ENCODE measurements around the gene CALM1. TPM values are rescaled to one million over a fixed set of nuclear protein-coding genes. Genes with fewer than 3 reads are reported as not detected.
A peak's percentile ranks its signal among the peaks of the same experiment; 100 is the strongest.

Gene CALM1
- total RNA-seq, 6 experiments from 2014 or later = 143 to 207 (median 161) TPM

GRCh38 chr14:90418053-90418452, 21.2 kb downstream of the CALM1 start:
- TF ChIP-seq CTCF (IDR thresholded peaks at IDR 0.05) = no peak
- no peak for TF ChIP-seq POLR2A (IDR thresholded peaks at IDR 0.05)
- no peaks in the 10 kb centered on the region for H3K36me3 ChIP-seq
- 100% methylated on average over 2 of the region's 2 CpGs for WGBS (ENCODE audit: insufficient coverage, low coverage, low lambda C conversion rate, missing lambda C conversion rate)
- no peaks in the 10 kb centered on the region for H3K9me3 ChIP-seq
- no peak for ATAC-seq
- no peaks in the 10 kb centered on the region for H3K4me1 ChIP-seq
- intact Hi-C loops (cut with DNase I) = no loop called here
- H3K27me3 ChIP-seq = no peaks in the 10 kb centered on the region
- H3K27ac ChIP-seq = no peak overlapping the region
- H3K4me3 ChIP-seq = no peak overlapping the region
- no peak for DNase-seq

GRCh38 chr14:90419200-90419599, 22.4 kb downstream of the CALM1 start:
- peak; percentile 66 to 87 (median 70) for ATAC-seq
- TF ChIP-seq CTCF (IDR thresholded peaks at IDR 0.05) (no peak), POLR2A (IDR thresholded peaks at IDR 0.05) (no peak)
- no peaks in the 10 kb centered on the region for H3K4me1 ChIP-seq
- DNase-seq = peak; percentile 61 to 76 (median 62)
- no peak overlapping the region for H3K4me3 ChIP-seq
- H3K27me3 ChIP-seq = no peaks in the 10 kb centered on the region
- WGBS (ENCODE audit: insufficient coverage, low coverage, low lambda C conversion rate, missing lambda C conversion rate) = 61% methylated on average over 3 of the region's 12 CpGs
- H3K36me3 ChIP-seq = no peaks in the 10 kb centered on the region
- no peaks in the 10 kb centered on the region for H3K9me3 ChIP-seq
- intact Hi-C loops (cut with DNase I) = no loop called here
- H3K27ac ChIP-seq = no peak overlapping the region

- Histone ChIP-seq H3K4me3 (no peak overlapping the region), H3K36me3 (no peaks in the 10 kb centered on the region), H3K9me3 (no peaks in the 10 kb centered on the region), H3K27ac (no peak overlapping the region), H3K27me3 (no peaks in the 10 kb centered on the region), H3K4me1 (no peaks in the 10 kb centered on the region)
- ATAC-seq (no peak), DNase-seq (no peak)
- no CpG with 5 or more reads among the region's 7 CpGs for WGBS (ENCODE audit: insufficient coverage, low coverage, low lambda C conversion rate, missing lambda C conversion rate)
- no peak for TF ChIP-seq CTCF (IDR thresholded peaks at IDR 0.05)
- TF ChIP-seq POLR2A (IDR thresholded peaks at IDR 0.05) = no peak
- intact Hi-C loops (cut with DNase I) = no loop called here
Observed at GRCh38 chr14:90421001-90421631, 24.3 kb downstream of the CALM1 start.

DNA sequence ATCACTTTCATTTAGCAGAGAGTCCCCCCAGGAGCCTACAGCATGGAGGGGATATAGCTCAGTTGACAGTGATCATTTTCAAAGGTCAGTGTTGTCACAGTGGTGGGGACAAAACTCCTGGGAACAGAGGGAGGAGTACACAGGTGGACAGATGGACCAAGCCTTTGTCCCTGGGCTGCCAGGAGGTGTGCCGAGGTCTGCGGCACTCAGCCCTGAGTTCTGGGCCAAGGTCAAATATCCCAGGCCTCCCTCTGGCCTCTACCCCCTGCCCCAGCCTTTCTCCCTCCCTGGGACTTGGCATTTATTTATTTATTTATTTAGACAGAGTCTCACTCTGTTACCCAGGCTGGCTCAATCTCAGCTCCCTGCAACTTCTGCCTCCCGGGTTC, 24.8 kb downstream of the CALM1 start:
- TF ChIP-seq POLR2A (IDR thresholded peaks at IDR 0.05) (no peak), CTCF (IDR thresholded peaks at IDR 0.05) (no peak)
- intact Hi-C loops (cut with DNase I) = no loop called here
- no peaks in the 10 kb centered on the region for H3K36me3 ChIP-seq
- no peaks in the 10 kb centered on the region for H3K9me3 ChIP-seq
- DNase-seq (no peak), ATAC-seq (no peak)
- no peak overlapping the region for H3K27ac ChIP-seq
- no peaks in the 10 kb centered on the region for H3K27me3 ChIP-seq
- H3K4me3 ChIP-seq = no peak overlapping the region
- H3K4me1 ChIP-seq = no peaks in the 10 kb centered on the region
- 51% methylated on average over 2 of the region's 3 CpGs for WGBS (ENCODE audit: insufficient coverage, low coverage, low lambda C conversion rate, missing lambda C conversion rate)

DNA sequence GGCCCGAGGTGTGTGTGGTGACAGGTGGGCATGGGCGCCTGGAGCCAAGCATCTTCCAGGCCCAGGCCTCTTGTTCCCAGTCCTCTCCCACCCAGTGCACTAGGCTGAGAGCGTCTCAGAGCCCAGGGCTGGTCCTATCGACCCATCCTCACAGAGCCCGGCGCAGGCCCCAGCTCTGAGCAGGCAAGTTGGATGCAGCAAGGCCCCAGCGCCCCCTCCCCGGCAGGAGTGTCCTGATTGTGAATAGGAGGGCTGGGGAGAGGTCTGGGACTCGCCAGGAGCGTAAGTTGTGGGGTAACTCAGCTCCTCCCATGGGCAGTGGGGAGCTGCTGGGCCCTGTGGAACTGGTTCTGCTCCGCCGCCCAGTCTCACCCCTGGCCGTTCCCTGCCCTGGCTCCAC, 26.3 kb downstream of the CALM1 start:
- intact Hi-C loops (cut with DNase I) = no loop called here
- no peaks in the 10 kb centered on the region for H3K36me3 ChIP-seq
- no peak overlapping the region for H3K4me3 ChIP-seq
- no peaks in the 10 kb centered on the region for H3K27me3 ChIP-seq
- H3K27ac ChIP-seq = no peak overlapping the region
- WGBS (ENCODE audit: insufficient coverage, low coverage, low lambda C conversion rate, missing lambda C conversion rate) = 70% methylated on average over 3 of the region's 13 CpGs
- H3K4me1 ChIP-seq = no peaks in the 10 kb centered on the region
- H3K9me3 ChIP-seq = no peaks in the 10 kb centered on the region
- ATAC-seq = no peak
- TF ChIP-seq POLR2A (IDR thresholded peaks at IDR 0.05) (no peak), CTCF (IDR thresholded peaks at IDR 0.05) (no peak)
- no peak for DNase-seq
